Thymus (tissue), 11 donors: ENCODE data around the gene EML6. TPM values are rescaled to one million over a fixed set of nuclear protein-coding genes. Genes with fewer than 3 reads are reported as not detected.
A peak's percentile ranks its signal among the peaks of the same experiment; 100 is the strongest.

Source experiments
- DNase-seq, 9 donors: peaks; one replicate each; pipeline ENCODE4 v3.0.0-alpha.2; 2013; ENCODE audit warnings: low spot score in 9 of 9, low read depth in 6 of 9, missing footprints in 1 of 9
- H3K27ac ChIP-seq, 2 donors: one replicate each; pipeline ENCODE4 v1.5.1; 2013; ENCODE audit warnings: control low read depth in 1 of 2, low read depth in 1 of 2, low read length in 1 of 2, mild to moderate bottlenecking in 1 of 2, moderate library complexity in 1 of 2
- H3K27me3 ChIP-seq, 2 donors: one replicate each; pipeline ENCODE4 v1.5.1; 2013; ENCODE audit warnings: low read length in 1 of 2; ENCODE audit not compliant: control insufficient read depth in 2 of 2, insufficient read depth in 1 of 2
- H3K36me3 ChIP-seq, 2 donors: one replicate each; pipeline ENCODE4 v1.5.1; 2013; ENCODE audit warnings: low read length in 1 of 2, mild to moderate bottlenecking in 1 of 2, moderate library complexity in 1 of 2; ENCODE audit not compliant: control insufficient read depth in 2 of 2, insufficient read depth in 2 of 2
- H3K4me1 ChIP-seq, 2 donors: one replicate each; pipeline ENCODE4 v1.5.1; 2013; ENCODE audit warnings: low read length in 2 of 2; ENCODE audit not compliant: control insufficient read depth in 2 of 2, insufficient read depth in 2 of 2
- H3K4me3 ChIP-seq, 2 donors: one replicate each; pipeline ENCODE4 v1.5.1; 2013; ENCODE audit warnings: low read length in 2 of 2, control low read depth in 1 of 2, mild to moderate bottlenecking in 1 of 2
- H3K9me3 ChIP-seq, 2 donors: one replicate each; pipeline ENCODE4 v1.5.1; 2013; ENCODE audit warnings: low read length in 1 of 2, mild to moderate bottlenecking in 1 of 2; ENCODE audit not compliant: control insufficient read depth in 2 of 2, insufficient read depth in 1 of 2
- WGBS: extraction: QIAGEN DNeasy Blood & Tissue Kit; methylation state at CpG from one replicate; pipeline ENCODE4 v1.1.7; 2013; 5-methylcytosine and 5-hydroxymethylcytosine counted together
- polyA plus RNA-seq: library from polyadenylated mRNA; stranded (reverse); fragments of 200-250 nt; gene quantifications from one replicate; pipeline ENCODE4 v1.2.3, GENCODE V29; 2013
- total RNA-seq: library from RNA; stranded (reverse); fragments of 120-200 nt; gene quantifications from one replicate; pipeline ENCODE4 v1.2.4, GENCODE V29; 2013
- donor health status: healthy.

The EML6 gene
- total and polyA plus RNA-seq, 2 donors: 1.2 to 3.4 TPM

DNA sequence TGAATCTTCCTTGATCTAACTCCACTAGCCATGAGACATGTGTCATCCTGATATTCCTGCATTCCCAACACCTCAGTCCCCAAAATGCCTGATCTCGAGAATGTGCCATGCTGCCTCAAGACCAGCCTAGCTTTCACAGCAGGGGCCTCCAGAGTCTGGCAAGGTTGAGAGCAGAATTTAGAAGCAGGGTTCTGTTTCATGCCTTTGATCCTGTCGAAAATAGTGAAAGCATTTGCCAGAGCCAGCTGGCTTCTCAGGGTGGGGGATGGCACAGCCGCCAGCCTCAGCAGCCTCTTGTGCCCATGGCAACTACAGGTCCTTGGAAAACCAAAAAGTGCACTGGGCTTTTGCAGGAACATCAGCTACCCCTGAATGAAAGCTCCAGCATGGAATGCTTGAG is 183.3 kb downstream of the EML6 start:
- peaks cover 10 to 11% of the 10 kb centered on the region in 2 donors for H3K4me1 ChIP-seq
- 29% methylated on average over 3 of the region's 3 CpGs for WGBS
- DNase-seq: peak in 5 of 9 donors; percentile 42 to 83 (median 58)

DNA sequence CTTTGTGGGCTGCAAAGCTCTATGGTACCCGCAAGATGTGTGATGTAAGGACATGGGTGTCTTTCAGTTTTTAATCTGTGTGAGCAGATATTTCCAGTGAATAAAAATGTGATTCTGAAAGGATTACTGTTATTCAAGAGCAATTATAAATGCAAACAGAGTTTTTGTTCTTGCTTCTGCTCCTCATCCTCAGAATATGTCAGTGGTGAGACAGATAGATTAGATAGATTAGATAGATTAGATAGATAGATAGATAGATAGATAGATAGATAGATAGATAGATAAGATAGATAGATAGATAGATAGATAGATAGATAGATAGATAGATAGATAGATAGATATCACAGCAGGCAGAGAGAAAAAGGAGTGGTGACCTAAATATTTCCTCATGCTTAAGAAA is 184.2 kb downstream of the EML6 start:
- Histone ChIP-seq H3K36me3 (no peaks in the 10 kb centered on the region), H3K4me1 (peaks cover 10 to 11% of the 10 kb centered on the region in 2 donors), H3K4me3 (no peak overlapping the region), H3K27ac (no peak overlapping the region), H3K27me3 (no peaks in the 10 kb centered on the region), H3K9me3 (peaks cover 0 to 3% of the 10 kb centered on the region in 2 donors)
- no peak for DNase-seq
- 100% methylated on average over 1 of the region's 1 CpG for WGBS

More for the DNA sequence above, 183.3 kb downstream of the EML6 start:
- Histone ChIP-seq H3K9me3 (peaks cover 0 to 3% of the 10 kb centered on the region in 2 donors), H3K27ac (peak overlapping the region in 1 of 2 donors; percentile 76), H3K4me3 (no peak overlapping the region), H3K36me3 (no peaks in the 10 kb centered on the region), H3K27me3 (no peaks in the 10 kb centered on the region)

- WGBS: 99% methylated on average over 6 of the region's 6 CpGs
- H3K4me1 ChIP-seq: peaks cover 10 to 11% of the 10 kb centered on the region in 2 donors
- no peak overlapping the region for H3K4me3 ChIP-seq
- H3K9me3 ChIP-seq: peaks cover 0 to 3% of the 10 kb centered on the region in 2 donors
- H3K27ac ChIP-seq: no peak overlapping the region
- H3K27me3 ChIP-seq: no peaks in the 10 kb centered on the region
- DNase-seq: no peak
- H3K36me3 ChIP-seq: no peaks in the 10 kb centered on the region
These were observed 185.1 kb downstream of the EML6 start for GRCh38 chr2:54908591-54908990.

DNA sequence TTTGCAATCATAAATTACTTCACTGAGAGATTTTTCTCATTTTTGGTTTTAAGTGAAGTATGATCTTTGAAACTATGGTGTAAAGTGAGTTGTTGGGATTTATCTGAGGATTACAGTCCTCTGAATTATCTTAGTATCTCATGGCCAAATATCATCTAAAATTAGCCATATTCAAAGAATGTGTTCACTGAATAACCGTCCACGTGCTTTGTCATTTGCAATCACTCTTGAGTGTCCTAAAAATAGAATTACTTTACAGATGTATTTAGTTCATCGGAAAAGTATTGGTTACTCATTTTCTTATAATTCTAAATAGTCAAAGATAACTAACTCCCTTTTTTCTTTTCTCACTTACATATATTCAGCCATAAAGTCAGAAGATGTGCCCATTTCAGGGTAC is 185.5 kb downstream of the EML6 start:
- DNase-seq: no peak

GRCh38 chr2:54912305-54912704 is 188.8 kb downstream of the EML6 start:
- no peak overlapping the region for H3K4me3 ChIP-seq
- no peaks in the 10 kb centered on the region for H3K27me3 ChIP-seq
- H3K36me3 ChIP-seq: no peaks in the 10 kb centered on the region
- no peak overlapping the region for H3K27ac ChIP-seq
- no peaks in the 10 kb centered on the region for H3K4me1 ChIP-seq
- no peak for DNase-seq
- H3K9me3 ChIP-seq: no peaks in the 10 kb centered on the region
- 98% methylated on average over 4 of the region's 4 CpGs for WGBS

More for the DNA sequence above, 185.5 kb downstream of the EML6 start:
- Histone ChIP-seq H3K9me3 (peaks cover 0 to 3% of the 10 kb centered on the region in 2 donors), H3K36me3 (no peaks in the 10 kb centered on the region), H3K4me1 (peaks cover 10 to 11% of the 10 kb centered on the region in 2 donors), H3K27ac (no peak overlapping the region), H3K27me3 (no peaks in the 10 kb centered on the region), H3K4me3 (no peak overlapping the region)
- WGBS: 98% methylated on average over 3 of the region's 3 CpGs

DNA sequence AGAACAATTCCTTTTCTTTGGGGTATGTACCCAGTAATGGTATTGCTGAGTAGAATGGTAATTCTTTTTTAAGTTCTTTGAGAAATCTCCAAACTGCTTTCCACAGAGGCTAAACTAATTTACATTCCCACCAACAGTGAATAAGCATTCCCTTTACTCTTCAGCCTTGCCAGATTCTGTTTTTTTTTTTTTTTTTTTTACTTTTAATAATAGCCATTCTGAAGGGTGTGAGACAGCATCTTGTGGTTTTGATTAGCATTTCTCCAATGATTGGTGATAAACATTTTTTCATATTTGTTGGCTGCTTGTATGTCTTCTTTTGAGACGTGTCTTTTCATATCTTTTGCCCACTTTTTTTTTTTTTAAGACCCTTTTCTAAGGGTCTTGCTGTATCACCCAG is 189.4 kb downstream of the EML6 start:
- Histone ChIP-seq H3K4me3 (no peak overlapping the region), H3K36me3 (no peaks in the 10 kb centered on the region), H3K4me1 (no peaks in the 10 kb centered on the region), H3K27me3 (no peaks in the 10 kb centered on the region), H3K27ac (no peak overlapping the region), H3K9me3 (no peaks in the 10 kb centered on the region)
- no peak for DNase-seq
- WGBS: 94% methylated on average over 1 of the region's 1 CpG

GRCh38 chr2:54914637-54915036 is 191.2 kb downstream of the EML6 start:
- Histone ChIP-seq H3K9me3 (no peaks in the 10 kb centered on the region), H3K4me3 (no peak overlapping the region), H3K4me1 (no peaks in the 10 kb centered on the region), H3K27ac (no peak overlapping the region), H3K27me3 (no peaks in the 10 kb centered on the region), H3K36me3 (no peaks in the 10 kb centered on the region)
- DNase-seq: no peak
- 97% methylated on average over 2 of the region's 2 CpGs for WGBS

DNA sequence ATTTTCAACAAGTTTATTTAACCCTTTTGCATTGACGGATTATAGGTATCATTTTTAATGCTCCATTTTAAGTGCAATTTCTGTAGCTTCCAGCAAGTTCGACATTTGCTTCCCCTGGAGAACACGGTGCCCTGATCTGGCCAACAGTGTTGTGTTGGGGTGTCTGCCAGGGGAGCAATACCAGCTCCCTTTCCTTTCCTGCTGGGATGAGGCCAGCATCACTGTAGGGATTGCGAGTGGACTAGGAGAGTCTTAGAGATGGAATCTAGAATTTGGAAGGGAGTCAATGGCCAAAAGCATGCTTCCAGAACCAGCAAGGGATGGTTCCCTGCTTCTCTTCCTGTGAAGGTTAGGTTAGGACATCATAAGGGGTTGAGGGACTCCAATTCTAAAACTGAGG is 191.6 kb downstream of the EML6 start:
- no peak overlapping the region for H3K27ac ChIP-seq
- H3K36me3 ChIP-seq: no peaks in the 10 kb centered on the region
- 96% methylated on average over 4 of the region's 4 CpGs for WGBS
- DNase-seq: no peak
- H3K9me3 ChIP-seq: no peaks in the 10 kb centered on the region
- no peaks in the 10 kb centered on the region for H3K27me3 ChIP-seq
- H3K4me3 ChIP-seq: no peak overlapping the region
- no peaks in the 10 kb centered on the region for H3K4me1 ChIP-seq

DNA sequence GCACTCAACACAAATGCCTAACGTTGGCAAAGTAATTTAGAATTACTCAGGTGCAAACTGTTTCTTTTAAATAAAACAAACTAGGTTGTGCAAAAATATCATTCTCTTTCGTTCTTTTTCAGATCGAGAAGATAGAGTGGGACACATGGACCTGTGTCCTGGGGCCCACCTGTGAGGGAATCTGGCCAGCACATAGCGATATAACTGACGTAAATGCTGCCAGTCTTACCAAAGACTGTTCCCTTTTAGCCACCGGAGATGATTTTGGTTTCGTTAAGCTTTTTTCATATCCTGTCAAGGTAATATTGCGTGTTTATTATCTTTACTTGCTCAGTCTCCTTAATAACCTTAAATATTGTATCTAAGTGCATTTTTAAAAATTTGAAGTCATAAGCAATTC is 193.2 kb downstream of the EML6 start:
- WGBS: 97% methylated on average over 8 of the region's 8 CpGs
- Histone ChIP-seq H3K27ac (no peak overlapping the region), H3K9me3 (no peaks in the 10 kb centered on the region), H3K36me3 (no peaks in the 10 kb centered on the region), H3K4me3 (no peak overlapping the region), H3K27me3 (no peaks in the 10 kb centered on the region), H3K4me1 (no peaks in the 10 kb centered on the region)
- DNase-seq: no peak
